Stimulated activated CD8-positive, alpha-beta memory T cell treated with anti-CD3 and anti-CD28 coated beads, Interleukin-12 subunit alpha, Interleukin-12 subunit beta, amount 100 ng/mL, for 1 hour (primary cell): Measurements from ENCODE around the gene TASP1.
"Not testable (repeated sequence)": the region's sequence is repeated elsewhere in the genome, so short reads cannot be mapped to it uniquely, and the experiment has no call there.

Experiments used
- DNase-seq: peaks from one replicate; pipeline ENCODE4 v3.0.0-alpha.2; 2020; ENCODE audit warnings: low read depth

The TASP1 gene

GRCh38 chr20:13492001-13492481 is 146.7 kb downstream of the TASP1 start:
- DNase-seq: no peak

- no peak for DNase-seq
Measured at GRCh38 chr20:13487202-13487601, 151.5 kb downstream of the TASP1 start.

GRCh38 chr20:13486694-13487093 is 152.0 kb downstream of the TASP1 start:
- DNase-seq: no peak

GRCh38 chr20:13485576-13485975 is 153.2 kb downstream of the TASP1 start:
- DNase-seq: no peak

- DNase-seq: not testable (repeated sequence)
Measured at GRCh38 chr20:13485019-13485418, 153.7 kb downstream of the TASP1 start.

- not testable (repeated sequence) for DNase-seq
Measured at GRCh38 chr20:13483472-13483871, 155.3 kb downstream of the TASP1 start.

GRCh38 chr20:13478366-13478765 is 160.4 kb downstream of the TASP1 start:
- DNase-seq: no peak

GRCh38 chr20:13474467-13474866 is 164.3 kb downstream of the TASP1 start:
- DNase-seq: no peak

- DNase-seq: no peak
Measured at GRCh38 chr20:13469262-13469661, 169.5 kb downstream of the TASP1 start.

GRCh38 chr20:13468166-13468565 is 170.6 kb downstream of the TASP1 start:
- no peak for DNase-seq

GRCh38 chr20:13464702-13465101 is 174.0 kb downstream of the TASP1 start:
- DNase-seq: no peak

GRCh38 chr20:13461849-13462458 is 176.8 kb downstream of the TASP1 start:
- DNase-seq: no peak

GRCh38 chr20:13458860-13459451 is 179.8 kb downstream of the TASP1 start:
- no peak for DNase-seq

- DNase-seq: no peak
Measured at GRCh38 chr20:13457487-13457886, 181.2 kb downstream of the TASP1 start.

- DNase-seq: no peak
Measured at GRCh38 chr20:13455713-13456112, 183.0 kb downstream of the TASP1 start.

GRCh38 chr20:13453367-13453766 is 185.4 kb downstream of the TASP1 start:
- no peak for DNase-seq

GRCh38 chr20:13452470-13453124 is 186.1 kb downstream of the TASP1 start:
- no peak for DNase-seq

- no peak for DNase-seq
Measured at GRCh38 chr20:13449868-13450434, 188.8 kb downstream of the TASP1 start.

GRCh38 chr20:13447385-13448180 is 191.1 kb downstream of the TASP1 start:
- DNase-seq: no peak

GRCh38 chr20:13443690-13444089 is 195.0 kb downstream of the TASP1 start:
- no peak for DNase-seq

- DNase-seq: no peak
Measured at GRCh38 chr20:13442986-13443385, 195.7 kb downstream of the TASP1 start.

GRCh38 chr20:13441388-13441787 is 197.3 kb downstream of the TASP1 start:
- DNase-seq: no peak
